HG03457 (cell line): Measurements from ENCODE around the gene TCEAL1.
"Not testable (repeated sequence)": the region's sequence is repeated elsewhere in the genome, so short reads cannot be mapped to it uniquely, and the experiment has no call there.

Source experiments
- ATAC-seq: cut with Tn5 transposase; IDR thresholded peaks from one replicate; pipeline ENCODE4 v1.9.1; 2021; ENCODE audit warnings: moderate number of reproducible peaks; ENCODE audit not compliant: unreplicated experiment

Gene TCEAL1

DNA sequence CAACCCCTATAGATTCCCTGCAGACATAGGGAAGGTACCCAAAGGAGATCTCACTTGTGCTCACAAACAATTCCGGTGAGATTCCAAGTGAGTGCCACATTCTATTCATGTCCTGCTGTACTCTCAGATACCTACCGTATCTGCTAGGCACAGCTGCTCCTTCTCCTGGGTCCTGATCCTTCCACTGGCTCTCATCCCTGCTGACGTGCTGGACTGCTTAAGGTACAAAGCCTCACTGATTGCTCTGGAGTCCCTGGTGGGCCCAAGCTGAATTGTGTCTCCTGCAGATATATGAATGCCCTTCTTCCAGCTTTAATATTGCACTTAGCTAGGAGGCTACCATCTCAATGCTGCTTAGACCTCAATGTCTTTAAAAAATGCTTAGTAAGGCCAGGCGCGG, 2.4 kb downstream of the TCEAL1 start:
- ATAC-seq: no peak

DNA sequence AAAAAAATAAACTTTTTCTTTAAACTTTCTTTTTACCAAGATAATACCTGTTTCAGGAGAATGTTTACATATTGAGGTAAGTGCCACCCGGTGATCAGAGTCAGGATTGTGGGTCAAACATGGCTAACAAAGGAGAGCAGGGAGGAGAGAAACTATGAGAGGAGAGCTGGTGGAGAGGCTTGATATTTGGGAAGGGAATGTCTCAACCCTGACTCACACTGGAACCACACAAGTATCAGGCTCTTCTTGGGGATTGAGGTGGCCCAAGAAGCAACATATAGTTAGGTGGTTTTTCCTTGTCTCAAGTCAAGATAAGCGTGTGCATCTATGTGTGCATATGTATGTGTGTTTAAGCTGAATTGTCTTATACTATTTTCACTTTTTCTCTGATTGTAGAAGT, 6.7 kb downstream of the TCEAL1 start:
- no peak for ATAC-seq

DNA sequence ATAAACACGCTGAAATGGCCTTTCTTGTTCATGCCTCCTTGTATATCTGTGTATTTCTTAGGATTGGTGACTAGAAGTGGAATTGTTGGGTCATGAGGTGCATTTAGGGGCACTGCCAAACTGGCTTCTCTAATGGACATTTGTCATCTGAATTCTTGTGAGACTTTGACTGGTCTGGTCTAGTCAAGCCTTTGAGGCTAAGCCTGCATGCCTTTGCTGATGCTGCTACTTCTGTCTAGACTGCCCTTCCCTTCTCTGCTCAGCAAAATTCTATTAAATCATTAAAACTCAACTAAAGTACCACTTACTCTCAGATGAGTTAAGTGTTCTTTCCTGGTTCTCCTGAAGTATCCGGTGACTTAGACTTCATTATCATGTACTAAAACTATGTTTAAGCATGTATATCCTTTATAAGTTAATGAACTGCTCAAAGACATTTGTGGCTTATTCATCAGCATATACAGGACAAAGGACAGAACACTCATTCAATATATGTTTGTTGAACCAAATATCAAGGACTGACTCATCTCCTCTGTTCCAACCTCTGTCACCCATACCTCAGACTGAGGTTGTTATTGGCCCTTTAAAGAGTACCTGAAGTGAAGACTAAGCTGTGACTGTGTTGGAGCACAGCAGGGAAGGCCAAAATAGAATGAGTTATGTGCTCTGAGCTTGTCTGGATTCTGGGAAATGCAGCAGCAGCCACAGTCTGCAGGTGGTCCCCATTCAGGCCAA, 9.0 kb downstream of the TCEAL1 start:
- ATAC-seq: no peak

DNA sequence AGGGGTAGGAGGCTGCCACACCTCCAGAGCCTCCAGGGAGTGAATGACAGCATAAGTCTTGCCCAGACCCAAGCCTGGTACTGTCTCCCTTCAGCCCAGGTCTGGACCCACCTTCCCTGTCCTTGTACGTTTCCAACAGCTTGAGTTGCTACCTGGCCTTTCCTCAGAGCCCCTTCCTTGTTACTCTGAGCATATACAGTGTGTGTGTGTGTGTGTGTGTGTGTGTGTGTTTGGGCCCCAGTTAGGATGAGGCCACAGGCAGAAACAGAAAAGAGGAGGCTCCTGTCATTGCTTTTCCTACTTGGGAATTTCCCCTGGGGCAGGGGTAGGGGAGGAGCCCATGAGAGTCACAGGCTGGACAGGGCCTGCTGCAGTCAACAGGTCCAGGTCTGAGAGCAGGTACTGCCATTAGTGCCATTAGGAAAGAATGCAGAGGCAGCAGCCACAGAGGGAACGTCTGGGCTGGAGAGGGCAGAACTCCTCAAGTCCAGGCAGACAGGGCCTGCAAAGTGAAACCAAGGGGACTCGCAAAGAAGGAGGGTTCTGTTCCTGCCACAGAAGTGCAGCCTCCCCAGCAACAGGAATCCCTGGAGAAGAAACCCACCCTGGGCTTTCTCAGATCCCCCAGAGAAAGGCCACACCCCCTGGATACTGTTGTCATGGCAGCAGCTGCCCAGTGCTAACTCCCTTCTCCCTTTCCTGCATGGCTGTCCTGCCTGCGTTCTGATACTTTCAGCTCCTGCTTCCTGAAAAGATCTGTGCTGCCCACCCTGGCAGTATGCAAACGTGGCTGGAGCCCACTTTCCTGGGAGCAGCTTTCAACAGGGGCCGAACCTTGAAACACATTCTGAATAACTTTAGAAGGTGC, 9.9 kb downstream of the TCEAL1 start:
- not testable (repeated sequence) for ATAC-seq

DNA sequence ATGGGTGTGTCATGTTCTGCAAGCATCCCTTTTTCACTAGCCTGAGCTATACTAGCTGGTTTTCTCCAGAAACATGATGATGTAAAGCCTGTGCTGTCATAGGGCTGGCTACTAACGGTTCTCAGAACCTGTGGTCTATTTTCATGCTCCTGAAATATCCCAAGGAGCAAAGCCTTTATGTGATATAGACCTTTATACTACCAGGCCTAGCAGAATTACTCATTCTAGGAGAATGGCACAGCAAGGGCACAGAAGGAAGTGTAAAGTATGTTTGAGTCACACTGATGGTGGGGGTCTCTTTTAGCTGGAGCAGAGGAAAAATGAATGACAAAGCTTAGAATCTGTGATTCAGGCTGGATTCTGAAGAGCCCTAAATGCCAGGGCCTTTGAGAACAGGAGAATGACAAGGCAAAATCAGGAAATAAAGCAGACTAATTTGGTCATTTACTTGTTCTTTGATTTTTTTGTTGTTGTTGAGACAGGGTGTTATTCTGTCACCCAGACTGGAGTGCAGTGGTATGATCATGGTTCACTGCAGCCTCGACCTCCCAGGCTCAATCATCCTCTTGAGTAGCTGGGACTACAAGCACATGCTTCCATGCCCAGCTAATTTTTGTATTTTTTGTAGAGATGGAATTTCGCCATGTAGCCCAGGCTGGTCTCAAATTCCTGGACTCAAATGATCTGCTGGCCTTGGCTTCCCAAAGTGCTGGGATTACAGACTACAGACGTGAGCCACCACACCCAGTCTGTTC, 11.8 kb downstream of the TCEAL1 start:
- ATAC-seq: no peak

DNA sequence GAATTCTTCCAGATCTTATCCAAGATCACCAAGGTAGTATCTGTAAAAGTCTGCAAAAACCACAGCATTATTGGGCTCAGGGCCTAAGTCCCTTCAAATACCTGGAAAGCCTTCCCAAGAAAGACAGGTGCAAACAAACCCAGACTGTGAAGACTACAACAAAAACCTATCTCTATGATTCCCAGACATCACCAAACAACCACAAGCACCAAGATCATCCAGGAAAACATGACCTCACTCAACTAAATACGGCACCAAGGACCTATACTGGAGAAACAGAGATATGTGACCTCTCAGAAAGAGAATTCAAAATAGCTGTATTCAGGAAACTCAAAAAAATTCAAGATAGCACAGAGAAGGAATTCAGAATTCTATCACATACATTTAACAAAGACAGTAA, 15.3 kb downstream of the TCEAL1 start:
- no peak for ATAC-seq

DNA sequence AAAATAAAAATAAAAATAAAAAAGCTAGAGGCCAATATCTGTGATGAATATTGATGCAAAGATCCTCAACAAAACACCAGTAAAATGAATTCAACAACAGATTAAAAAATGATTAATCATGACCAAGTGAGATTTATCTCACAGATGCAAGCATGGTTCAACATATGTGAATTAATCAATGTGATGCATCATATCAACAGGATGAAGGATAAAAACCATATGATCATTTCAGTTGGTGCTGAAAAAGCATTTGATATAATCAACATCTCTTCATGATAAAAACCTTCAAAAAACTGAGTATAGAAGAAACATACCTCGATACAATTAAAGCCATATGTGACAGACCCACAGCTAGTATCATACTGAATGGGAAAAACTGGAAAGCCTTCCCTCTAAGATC, 18.9 kb downstream of the TCEAL1 start:
- no peak for ATAC-seq

DNA sequence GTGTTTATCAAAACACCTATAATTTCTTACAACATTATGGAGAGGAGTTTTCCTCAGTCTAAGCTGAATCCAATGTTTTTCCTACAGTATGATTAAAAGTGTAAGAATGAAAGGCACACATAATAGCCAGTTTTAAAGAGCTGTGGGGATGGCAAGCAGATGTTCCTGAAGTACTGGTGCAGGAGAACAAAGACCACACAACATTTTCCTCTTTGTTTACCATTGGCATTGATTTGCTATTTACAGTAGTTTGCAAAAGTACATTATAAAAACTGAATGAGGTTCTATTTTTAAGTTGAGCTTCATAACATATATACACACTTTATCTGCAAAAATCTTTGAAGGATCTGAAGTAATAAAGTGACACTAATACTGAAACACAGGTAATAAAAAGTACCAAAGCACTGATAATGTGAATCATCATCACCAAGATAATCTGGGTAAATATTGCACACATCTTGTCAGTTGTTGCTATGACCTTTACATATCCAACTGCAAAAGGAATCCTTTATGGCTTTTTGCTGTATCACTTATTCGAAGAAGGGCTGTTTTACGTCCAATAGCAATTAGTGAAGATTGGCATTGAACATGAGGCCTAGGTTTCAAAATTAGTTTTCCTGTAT, 22.5 kb downstream of the TCEAL1 start:
- ATAC-seq: no peak

DNA sequence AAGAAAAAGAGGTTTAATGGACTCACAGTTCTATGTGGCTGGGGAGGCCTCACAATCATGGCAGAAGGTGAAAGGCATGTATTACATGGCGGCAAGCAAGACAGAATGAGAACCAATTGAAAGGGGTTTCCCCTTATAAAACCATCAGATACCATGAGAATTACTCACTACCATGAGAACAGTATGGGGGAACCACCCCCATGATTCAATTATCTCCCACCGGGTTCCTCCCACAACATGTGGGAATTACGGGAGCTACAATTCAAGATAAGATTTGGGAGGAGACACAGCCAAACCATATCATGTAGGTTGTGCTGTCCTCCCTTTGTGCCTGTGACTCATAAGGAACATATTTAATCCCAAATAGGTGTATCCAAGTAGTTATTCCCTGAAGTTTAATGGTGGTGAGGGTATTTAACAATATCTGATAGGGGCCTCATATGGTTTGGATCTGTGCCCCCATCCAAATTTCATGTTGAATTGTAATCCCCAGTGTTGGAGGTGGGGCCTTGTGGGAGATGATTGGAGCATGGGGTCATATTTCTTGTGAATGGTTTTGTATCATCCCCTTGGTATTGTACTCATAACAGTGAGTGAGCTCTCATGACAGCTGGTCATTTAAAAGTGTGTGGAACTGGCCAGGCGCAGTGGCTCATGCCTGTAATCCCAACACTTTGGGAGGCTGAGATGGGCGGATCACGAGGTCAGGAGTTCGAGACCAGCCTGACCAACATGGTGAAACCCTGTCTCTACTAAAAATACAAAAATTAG, 26.6 kb downstream of the TCEAL1 start:
- not testable (repeated sequence) for ATAC-seq

DNA sequence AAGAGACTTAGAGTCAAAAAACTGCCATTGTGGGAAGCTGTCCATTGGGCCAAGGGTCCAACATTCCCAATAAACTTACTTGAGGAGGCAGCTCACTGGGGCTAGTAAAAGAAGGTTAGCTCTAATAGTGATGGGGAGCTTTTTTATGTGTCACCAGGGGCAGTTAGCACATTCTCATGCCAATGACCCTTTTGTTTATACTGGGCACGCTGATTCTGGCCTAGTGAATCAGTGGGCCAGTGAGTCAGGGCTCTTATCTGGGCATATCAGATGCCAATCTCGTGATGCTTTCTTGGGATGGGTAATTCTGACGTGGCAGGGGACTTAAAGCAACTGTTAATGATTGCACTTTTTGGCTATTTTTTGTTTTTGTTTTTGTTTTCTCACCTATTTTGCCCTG, 27.8 kb downstream of the TCEAL1 start:
- no peak for ATAC-seq

DNA sequence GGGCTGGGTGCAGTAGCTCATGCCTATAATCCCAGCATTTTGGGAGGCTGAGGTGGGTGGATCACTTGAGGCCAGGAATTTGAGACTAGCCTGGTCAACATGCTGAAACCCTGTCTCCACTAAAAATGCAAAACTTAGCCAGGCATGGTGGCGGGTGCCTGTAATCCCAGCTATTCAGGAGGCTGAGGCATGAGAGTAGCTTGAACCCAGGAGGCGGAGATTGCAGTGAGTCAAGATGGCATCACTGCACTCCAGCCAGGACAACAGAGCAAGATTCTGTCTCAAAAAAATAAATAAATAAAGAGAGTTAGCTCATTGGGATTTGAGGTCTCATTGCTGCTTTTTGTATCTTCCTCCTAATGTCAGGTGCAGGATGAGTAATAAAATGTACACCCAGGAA, 28.3 kb downstream of the TCEAL1 start:
- ATAC-seq: not testable (repeated sequence)

DNA sequence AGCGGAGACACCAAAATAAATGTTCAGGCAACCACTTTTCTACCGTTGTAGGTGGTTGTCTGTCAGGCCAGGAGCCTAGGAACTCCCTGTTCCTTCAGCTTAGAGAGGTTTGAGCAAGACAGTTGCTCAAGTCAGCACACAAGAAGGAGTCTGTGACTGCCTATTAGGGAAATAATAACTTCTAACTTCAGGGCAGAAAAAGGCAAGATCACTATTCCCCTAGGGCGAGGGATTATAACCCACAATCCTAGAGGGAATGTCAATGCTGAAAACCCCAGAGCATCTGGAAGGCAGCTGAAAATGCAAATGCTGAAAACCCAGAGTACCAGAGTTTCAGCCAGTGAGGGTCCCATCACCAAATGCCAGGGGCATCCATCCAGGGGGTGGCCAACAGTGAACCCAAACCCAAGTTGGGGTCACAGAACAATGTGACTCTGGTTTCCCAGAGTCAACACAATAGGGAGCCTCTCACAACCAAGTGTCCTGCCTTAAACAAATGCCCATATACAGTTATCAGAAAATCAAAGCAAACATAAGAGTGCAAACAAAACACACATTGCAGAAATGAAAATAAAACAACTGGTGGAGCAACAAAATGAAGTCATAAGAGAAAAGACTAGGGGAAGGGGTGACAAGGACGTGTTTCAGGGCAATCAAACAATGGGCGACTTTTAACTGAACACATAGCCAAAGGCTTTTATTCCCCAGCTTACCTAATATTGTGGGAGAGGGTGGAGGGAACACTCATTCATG, 30.1 kb downstream of the TCEAL1 start:
- no peak for ATAC-seq

DNA sequence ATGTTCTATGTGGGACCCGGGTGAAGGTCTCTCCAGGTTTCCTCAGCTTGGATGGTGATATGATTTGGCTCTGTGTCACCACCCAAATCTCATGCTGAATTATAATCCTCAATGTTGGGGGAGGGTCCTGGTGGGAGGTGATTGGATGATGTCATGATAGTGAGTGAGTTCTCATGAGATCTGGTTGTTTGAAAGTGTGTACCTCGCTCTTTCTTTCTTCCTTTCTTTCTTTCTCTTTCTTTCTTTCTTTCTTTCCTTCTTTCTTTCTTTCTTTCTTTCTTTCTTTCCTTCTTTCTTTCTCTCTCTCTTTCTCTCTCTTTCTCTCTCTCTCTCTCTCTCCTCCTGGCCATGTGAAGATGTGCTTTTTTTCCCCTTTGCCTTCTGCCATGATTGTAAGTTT, 30.7 kb downstream of the TCEAL1 start:
- not testable (repeated sequence) for ATAC-seq

DNA sequence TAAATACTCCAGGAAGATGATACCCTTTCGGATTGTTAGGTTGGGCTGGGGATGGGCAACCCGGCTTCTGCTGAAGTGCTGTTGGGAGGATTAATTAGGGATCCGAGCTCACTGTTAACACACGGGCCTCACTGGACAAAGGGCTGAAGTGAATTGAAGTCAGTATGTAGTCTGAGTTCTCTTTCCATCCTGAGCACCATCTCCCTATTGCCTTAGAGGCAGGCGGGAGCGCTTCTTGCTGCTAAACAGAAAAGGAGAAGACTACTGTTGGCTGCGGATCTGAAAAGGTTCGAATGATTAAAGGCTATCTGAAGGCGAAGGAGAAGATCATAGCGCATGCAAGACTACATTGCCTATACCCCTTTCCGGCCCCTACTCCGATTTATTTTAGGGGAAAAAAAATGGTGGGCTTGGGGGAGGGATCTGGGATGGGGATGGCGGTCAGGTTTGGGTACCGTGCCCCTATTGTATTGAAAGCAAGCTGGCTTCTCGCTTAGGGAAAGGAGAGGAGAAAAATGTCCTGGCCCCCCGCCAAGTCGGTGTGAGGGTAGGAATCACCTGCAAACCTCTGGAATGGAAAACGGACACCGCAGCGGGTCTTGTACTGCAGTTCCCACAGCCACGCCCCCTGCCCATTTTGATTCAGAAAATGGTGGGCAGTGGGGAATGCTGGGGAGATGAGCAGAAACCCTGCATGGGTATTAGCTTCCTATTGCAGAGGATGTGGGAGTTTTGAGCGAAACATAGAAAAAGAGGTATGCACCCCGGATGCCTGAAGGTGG, 35.4 kb downstream of the TCEAL1 start:
- no peak for ATAC-seq

DNA sequence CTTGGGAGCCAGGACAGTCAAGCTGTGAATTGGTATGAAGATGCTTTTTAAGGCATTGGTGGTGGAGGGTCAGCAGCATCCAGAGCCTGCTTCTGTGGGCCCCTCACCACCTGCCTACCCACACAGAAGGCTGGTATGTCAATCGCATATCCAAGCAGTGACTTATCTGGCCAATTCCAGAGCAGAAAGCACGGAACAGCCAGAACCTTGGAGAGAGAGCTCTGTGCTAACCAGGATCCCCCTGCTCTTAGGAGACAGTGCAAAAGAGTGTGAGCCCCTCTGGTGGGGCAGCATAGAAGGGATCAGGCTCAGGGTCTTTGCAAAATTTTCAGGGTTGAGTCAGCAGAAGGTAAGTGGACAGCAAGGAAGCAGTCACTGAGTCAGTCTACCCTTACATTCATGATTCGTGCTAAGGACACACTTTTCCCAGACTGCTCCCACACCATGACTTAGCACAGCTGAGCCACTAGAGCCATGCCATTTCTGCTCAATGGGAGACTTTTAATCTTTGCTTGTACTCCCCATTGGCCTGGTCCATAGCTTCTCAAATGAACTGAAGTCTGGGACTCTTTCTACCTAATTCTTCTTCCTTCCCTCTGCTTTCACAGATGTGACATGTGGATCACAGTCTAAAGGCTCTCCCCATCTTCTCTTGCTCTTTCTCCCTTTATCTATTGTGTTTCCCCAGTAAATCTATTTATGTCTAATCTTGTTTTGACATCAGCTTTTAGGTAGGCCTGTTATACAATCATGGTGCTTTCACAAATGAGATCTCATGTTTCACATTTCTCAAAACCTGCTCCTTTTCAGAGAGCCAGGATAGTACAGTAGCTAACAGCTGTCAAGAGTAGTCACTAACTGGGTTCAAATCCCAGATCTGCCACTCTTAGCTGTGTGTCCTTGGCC, 37.7 kb downstream of the TCEAL1 start:
- ATAC-seq: no peak

DNA sequence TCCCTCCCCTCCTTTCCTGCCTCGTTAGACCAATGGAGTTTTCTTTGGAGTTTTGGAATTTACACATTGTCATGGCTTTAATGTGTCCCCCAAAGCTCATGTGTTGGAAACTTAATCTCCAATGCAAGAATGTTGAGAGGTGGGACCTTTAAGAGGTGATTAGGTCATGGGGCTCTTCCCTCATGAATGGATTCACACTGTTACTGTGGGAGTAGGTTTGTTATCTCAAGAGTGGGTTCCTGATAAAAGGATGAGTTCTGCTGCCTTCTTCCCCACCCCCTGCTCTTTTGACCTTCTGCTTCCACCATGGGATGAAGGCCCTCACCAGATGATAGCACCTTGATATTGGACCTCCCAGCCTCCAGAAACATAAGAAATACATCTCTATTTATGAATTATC, 41.0 kb downstream of the TCEAL1 start:
- ATAC-seq: no peak

DNA sequence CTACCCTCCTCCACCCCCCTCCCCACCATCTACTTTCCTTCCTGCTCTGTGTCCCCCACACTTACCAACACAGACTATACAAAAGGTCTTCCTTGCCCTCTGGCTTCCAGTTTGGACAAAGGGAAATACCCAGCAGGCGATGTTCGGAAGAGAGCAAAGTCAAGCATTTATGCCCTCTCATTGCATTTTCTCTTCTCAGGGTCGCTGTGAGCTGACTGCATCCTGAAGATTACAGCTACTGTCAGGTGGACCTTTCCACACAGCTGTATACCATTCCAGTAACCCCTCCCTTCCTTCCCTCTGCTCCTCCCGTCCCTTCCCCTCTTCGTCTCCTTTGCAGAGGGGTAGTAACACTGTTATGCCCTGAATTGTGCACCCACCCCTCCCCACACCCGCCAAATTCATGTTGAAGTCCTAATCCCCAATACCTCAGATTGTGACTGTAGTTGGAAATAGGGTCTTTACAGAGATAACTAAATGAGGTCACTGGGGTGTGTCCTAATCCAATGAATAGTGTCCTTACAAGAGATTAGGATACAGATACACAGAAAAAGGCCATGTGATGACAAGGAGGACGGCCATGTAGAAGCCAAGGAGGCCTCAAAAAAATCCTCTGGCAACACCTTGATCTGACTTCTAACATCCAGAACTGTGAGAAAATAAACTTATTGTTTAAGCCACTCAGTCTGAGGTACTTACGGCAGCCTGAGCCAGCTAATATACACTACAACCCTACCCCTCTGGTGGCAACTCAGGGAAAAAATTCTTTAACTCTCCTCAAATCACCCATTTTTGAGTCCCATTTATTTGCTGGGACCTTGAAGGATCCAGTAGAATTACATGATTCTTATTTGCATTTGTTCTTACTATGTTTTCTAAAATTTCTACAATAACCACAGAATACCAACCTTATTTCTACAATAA, 46.0 kb downstream of the TCEAL1 start:
- ATAC-seq: no peak
